ENCODE data around the gene CX3CL1. TPM values are rescaled to one million over a fixed set of nuclear protein-coding genes. Genes with fewer than 3 reads are reported as not detected.

CX3CL1 gene
- total and polyA plus RNA-seq, 2 donors (not counting 3 experiments of a cell fraction or from before 2014, with no cell fraction given), result 2.0 to 2.3 TPM

- Histone ChIP-seq H3K4me1 (ENCODE audit: control insufficient read depth, extremely low read depth, insufficient read depth, low read length) (peaks cover 10% of the 10 kb centered on the region), H3K9me3 (replicated peaks; ENCODE audit: control insufficient read depth, insufficient read depth, low read length) (no peaks in the 10 kb centered on the region), H2AFZ (ENCODE audit: low read depth, low read length) (no peak overlapping the region), H3K27ac (ENCODE audit: insufficient read depth, low read depth, low read length) (no peak overlapping the region), H3K27me3 (ENCODE audit: control insufficient read depth in 2 of 2, insufficient read depth in 2 of 2, low read length in 2 of 2) (peaks cover 0 to 3% of the 10 kb centered on the region in 2 experiments), H3K9me1 (replicated peaks; ENCODE audit: control insufficient read depth, extremely low read depth, insufficient read depth, low read length) (no peaks in the 10 kb centered on the region), H3K79me2 (ENCODE audit: control insufficient read depth, insufficient read depth, low read length) (no peaks in the 10 kb centered on the region), H3K4me2 (ENCODE audit: insufficient read depth, low read length) (no peak overlapping the region), H3K36me3 (ENCODE audit: control insufficient read depth in 2 of 2, extremely low read depth in 1 of 2, insufficient read depth in 2 of 2, low read length in 2 of 2) (no peaks in the 10 kb centered on the region), H3K9ac (replicated peaks; ENCODE audit: extremely low read depth, insufficient read depth, low read length) (no peak overlapping the region), H4K20me1 (replicated peaks; ENCODE audit: control insufficient read depth, extremely low read depth, insufficient read depth, low read length) (no peaks in the 10 kb centered on the region), H3K4me3 (replicated peaks in 1 of 3; ENCODE audit: insufficient read depth in 1 of 3, low read depth in 1 of 3, low read length in 3 of 3) (no peak overlapping the region)
- FAIRE-seq, result no peak
- BruUV-seq (replicated peaks), result no TSS peak
- intact Hi-C loops (cut with micrococcal nuclease) (no loop called here), dilution Hi-C loops (cut with MboI; ENCODE audit: extremely low pct_ligation_motif_present, low sequenced_read_pairs) (loop anchor here (25.0 kb wide), 1 partner anchor 95 kb away; no protein-coding TSS in a partner anchor)
- POLR2A ChIA-PET, result no interaction called here
- TF ChIP-seq POLR2A (IDR thresholded peaks at IDR 0.05; ENCODE audit: low read depth, low read length) (no peak), EZH2 (IDR thresholded peaks at IDR 0.05; ENCODE audit: borderline replicate concordance, low read depth, low read length, severe bottlenecking) (no peak), JUN (IDR thresholded peaks at IDR 0.05; ENCODE audit: borderline replicate concordance, insufficient read depth, insufficient read length, low read depth) (no peak), MAX (IDR thresholded peaks at IDR 0.05; ENCODE audit: insufficient read depth, insufficient read length) (no peak), POLR2AphosphoS5 (IDR thresholded peaks at IDR 0.05; ENCODE audit: insufficient read depth, low read depth, low read length) (no peak), CTCF (IDR thresholded peaks at IDR 0.05; ENCODE audit: extremely low read depth in 1 of 2, insufficient read depth in 1 of 2, low read depth in 1 of 2, low read length in 2 of 2) (no peak), MYC (IDR thresholded peaks at IDR 0.05; ENCODE audit: low read depth, low read length) (no peak), GATA2 (IDR thresholded peaks at IDR 0.05; ENCODE audit: insufficient read depth, insufficient read length, low read depth, low read length) (no peak), FOS (IDR thresholded peaks at IDR 0.05; ENCODE audit: borderline replicate concordance, insufficient read depth, low read length) (no peak)
- DNase-seq (ENCODE audit: low read depth, low spot score), result no peak
- CTCF ChIA-PET, result interaction anchor here (1.0 kb wide), 1 partner anchor 10 kb away, joined by 4 read pairs; no protein-coding TSS in a partner anchor
Measured at GRCh38 chr16:57406881-57407280, 34.6 kb downstream of the CX3CL1 start.

Data from endothelial cell of umbilical vein (primary cell).